Stimulated activated CD4-positive, alpha-beta T cell treated with anti-CD3 and anti-CD28 coated beads, Interleukin-2, amount 100 ng/mL, for 48 hours (primary cell): ENCODE data around the gene LCTL.
"Not testable (repeated sequence)": the region's sequence is repeated elsewhere in the genome, so short reads cannot be mapped to it uniquely, and the experiment has no call there.

Experiments used
- DNase-seq, 2 donors: peaks; one replicate each; pipeline ENCODE4 v3.0.0-alpha.2; 2020

LCTL gene

DNA sequence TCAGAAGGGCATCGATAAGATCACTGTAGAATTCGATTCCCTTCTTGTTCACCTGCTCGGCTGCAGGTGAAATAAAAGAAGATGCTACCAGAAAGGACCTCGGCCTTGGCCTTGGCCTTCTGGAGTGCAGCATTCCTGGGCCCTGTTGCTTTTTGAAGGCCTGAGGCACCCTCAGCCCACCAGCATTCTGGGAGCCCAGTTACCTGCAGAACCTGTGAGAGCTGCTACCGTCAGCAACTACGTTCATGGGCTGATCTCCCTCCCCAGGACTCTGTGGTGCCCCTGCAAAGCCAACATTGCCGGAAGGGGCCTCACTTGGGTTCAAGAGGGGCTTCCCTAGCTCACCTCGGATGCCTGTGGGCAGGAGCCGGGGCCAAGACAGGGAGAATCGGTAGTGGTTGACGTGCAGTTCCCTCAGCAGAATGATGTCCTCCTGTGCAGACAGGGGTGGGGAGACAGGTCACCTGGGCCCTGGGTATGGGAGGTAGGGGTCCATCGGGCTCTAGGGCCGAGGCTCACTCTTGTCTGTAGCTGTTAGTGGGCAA, 2.2 kb downstream of the LCTL start:
- DNase-seq = no peak

DNA sequence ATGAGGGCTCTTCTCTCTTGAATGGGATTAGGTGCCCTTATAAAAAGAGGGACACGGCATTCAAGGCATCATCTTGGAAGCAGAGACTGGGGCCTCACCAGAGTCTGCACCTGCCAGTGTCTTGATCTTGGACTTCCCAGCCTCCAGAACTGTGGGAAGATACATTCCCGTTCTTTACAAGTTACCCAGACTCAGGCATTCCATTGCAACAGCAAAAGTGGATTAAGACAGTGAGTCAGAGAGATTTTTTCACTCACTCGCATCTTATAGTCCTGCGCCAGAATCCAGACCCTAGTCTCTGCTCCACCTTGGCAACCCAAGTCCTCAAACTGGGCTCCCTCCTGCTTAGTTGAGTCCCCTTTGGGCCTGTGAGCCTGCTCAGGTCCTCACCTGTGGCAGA, 2.7 kb downstream of the LCTL start:
- no peak for DNase-seq

- no peak for DNase-seq
These were observed 4.8 kb downstream of the LCTL start for GRCh38 chr15:66560856-66561525.

GRCh38 chr15:66558271-66558670, 7.5 kb downstream of the LCTL start:
- DNase-seq = no peak

GRCh38 chr15:66555685-66556084, 10.1 kb downstream of the LCTL start:
- DNase-seq = no peak

DNA sequence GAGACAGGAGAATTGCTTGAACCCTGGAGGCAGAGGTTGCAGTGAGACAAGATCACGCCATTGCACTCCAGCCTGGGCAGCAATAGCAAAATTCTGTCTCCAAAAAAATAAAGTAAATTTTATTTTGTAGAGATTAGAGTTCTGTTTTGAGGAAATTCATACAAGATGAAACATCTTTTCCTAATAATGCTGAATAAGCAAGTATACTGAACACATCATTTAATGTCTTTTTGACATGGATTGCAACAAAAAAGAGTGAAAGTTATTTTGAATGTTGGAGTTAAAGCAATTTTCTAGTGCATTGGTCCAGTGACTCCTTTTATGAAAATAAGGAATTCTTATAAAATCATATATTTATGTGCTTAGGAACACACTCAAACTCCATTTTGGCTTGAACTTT, 20.5 kb downstream of the LCTL start:
- no peak for DNase-seq

DNA sequence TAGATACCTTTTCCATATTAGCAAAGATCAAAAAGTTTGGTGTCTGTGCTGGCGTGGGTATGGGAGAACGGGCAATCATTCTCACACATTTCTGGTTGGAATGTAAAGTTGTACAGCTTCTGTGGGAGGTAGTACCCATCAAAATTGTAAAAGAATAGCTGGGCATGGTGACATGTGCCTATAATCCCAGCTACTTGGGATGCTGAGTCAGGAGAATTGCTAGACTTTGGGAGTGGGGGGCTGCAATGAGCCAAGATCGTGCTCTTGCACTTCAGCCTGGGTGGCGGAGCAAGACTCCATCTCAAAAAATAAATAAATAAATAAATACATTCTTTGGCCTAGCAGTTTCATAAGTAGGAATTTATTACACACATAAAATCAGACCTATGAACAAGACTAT, 22.9 kb downstream of the LCTL start:
- DNase-seq = no peak

- no peak for DNase-seq
These were observed 30.7 kb downstream of the LCTL start for GRCh38 chr15:66535056-66535455.

- DNase-seq = no peak
These were observed 41.0 kb downstream of the LCTL start for GRCh38 chr15:66524838-66525237.

- no peak for DNase-seq
These were observed 41.9 kb downstream of the LCTL start for GRCh38 chr15:66523926-66524325.

DNA sequence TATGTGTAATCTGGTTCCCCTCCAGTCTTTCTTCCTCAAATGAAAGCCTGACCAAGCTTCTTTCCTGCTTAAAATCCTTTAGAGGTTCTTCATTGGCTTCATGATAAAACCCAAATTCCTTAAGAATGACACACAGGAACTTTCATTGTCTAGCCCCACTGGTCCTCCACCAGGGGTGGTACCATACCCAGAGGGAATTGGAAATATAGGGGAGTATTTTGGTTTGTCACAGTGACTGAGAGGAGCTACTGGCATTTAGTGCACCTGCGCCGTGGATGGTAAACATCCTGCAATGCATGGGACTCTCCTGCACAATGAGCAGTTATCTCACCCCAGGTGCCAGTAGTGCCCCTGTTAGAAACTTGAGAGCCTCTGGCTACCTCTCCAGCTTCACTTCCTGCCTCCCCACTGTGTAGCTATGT, 49.9 kb downstream of the LCTL start:
- DNase-seq = no peak

- DNase-seq = no peak
These were observed 51.2 kb downstream of the LCTL start for GRCh38 chr15:66514586-66514985.

DNA sequence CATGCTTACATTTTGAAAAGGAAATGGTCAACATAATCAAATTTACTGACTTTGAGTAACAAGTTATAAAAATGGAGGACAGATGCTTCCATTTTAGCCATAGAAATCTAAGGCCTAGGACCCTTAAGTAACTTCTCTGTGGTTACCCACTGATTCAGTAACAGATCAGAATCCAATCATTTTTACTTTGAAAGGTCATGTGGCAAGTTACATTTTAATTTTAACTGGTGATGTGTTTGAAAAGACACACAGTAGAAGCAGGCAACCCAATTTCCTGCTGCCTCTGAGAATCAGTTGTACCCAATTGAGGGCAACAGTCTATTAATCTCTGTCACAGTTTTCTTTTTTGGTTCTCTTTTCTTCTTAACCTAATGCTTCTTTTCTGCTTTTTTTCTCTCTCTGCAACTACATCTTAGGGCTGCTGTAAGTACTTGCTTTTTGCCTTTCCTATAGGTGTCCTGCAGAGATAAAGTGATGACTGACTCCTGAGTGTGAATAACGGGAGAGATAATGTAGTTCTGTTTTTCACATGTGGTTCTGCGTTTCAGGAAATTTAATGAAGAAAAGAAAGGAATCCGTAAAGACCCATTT, 57.4 kb downstream of the LCTL start:
- DNase-seq = no peak

DNA sequence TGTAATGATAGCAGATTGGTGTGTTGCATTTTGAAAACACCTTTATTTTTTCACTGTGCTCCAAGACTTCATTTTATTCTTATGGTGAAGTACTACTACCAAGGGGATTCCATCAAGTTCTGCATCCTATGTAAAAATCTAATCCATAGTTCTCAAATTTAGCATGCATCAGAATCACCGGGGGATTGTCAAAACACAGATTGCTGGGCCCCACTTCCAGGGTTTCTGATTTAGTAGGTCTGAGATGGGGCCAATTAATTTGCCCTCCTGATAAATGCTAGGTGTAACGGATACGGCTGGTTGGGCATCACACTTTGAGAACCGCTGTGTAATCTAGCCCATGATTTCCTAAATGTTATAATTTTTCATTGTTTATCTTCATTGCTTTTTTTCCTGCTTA, 60.0 kb downstream of the LCTL start:
- DNase-seq = no peak

DNA sequence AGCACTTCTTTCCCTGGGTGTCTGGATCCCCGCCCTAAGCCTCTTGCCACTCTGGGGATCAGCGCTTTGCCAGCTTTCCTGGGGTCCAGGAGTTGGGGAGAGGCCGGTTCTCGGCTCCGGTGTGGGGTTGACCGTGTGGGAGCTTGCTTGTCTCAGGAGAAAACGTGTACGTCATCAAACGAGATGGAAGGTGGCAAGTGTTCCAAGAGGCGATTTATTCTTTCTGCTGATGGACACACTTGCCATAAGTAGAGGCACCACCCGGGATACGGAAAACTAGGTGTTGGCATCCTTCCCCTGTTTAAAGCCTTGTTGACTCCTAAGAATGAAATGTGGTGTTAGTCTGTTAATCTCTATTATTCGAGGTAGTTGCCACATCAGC, 60.4 kb downstream of the LCTL start:
- no peak for DNase-seq

DNA sequence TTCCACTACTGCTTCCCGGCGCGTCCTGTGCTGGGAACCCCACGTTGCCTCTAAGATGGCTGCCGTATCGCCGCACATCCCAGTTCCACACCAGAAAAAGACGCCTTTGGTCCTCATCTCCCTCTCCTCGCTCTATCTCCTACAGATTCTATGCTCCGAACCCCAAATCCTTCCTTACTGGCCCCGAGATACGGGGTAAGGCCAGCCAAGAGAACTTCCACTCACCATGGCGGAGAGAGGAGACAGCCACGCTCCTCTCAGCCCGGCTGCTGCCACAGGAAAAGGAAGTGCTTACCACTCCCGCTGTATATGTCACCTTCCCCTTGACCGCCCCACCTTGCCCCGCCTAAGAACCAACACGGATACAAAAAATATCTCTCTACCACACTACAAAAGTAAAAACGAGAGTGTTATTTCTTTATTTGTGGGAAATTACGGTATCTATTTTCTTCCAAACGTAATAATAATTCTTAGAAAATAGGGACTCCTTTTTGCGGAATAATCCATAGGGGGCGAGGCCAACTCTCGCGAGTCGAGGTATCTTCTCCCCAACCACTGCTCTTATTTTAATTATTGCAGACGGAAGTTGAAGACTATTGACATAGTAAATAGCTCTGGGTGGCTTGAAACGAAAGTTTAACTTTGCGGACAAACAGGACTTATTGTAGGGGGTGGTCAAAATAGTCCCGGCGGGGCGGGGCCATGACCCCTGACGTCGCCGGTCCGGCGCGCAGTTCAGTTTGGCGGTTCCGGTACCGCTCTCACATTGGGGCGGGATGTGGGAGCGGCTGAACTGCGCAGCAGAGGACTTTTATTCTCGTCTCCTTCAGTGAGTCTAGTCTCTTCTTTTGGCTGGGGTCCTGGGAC, 61.0 kb downstream of the LCTL start, which contains the start of the genes RPL4 and ZWILCH:
RPL4 (minus strand) TSS at position 293 of the 867 bp plus-strand sequence; CDS start at position 228, 65 bp downstream.
ZWILCH (plus strand) TSS at position 764 of the 867 bp plus-strand sequence; CDS start at position 777, 13 bp downstream.
- peak; percentile 69 to 72 for DNase-seq

GRCh38 chr15:66503780-66504562, 61.8 kb downstream of the LCTL start:
- DNase-seq = no peak

GRCh38 chr15:66503041-66503648, 62.7 kb downstream of the LCTL start:
- not testable (repeated sequence) for DNase-seq

DNA sequence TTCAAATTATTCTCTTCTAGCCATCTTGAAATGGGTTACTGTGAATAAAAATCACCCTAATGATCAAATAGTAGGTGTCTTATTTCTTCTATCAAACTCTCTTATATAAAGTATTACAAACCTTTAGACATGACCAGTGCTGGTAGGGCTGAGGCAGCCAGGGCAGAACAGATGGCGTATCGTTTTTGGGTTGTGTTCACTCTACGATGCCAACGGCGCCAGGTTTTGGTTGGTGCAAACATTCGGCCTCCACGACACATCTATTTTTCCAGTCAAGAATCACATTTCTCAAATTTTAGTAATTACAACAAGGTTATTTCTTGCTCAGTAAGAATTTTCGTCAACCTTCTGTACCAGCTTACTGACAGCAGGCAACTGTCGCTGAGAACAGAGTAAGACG, 63.3 kb downstream of the LCTL start:
- no peak for DNase-seq

GRCh38 chr15:66500346-66500745, 65.5 kb downstream of the LCTL start:
- not testable (repeated sequence) for DNase-seq

DNA sequence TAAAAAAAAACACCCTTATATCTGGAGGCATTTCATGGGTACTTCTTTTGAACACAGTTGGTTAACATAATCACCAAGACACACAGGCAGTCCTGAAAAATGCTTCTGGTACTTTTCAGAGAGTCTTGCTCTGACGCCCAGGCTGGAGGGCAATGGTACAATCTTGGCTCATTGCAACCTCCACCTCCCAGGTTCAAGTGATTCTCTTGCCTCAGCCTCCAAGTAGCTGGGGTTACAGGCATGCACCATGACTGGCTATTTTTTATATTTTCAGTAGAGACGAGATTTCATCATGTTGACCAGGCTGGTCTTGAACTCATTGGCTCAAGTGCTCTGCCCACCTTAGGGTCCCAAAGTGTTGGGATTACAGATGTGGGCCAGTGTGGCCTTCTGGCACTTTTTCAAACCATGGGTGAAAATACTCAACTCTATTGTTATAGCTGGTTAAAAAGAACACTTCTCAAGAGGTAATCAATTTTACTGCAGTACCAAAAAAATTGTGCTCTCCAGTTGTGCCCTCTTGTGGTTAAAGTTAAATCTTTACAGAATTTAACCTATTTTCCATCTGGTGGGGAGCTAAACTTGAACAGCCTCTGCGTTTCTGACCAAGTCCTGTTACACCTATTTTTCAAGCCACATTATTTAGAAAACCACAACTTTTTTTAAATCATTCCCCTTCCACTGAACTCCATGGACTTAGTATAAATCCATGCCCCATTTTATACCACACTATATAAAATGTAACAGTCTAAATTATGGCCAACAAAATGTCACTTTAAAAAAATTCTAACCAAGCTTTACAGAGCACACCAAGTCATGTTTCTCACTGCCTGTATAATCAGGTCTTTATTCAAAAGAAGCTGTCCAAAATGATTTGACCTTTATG, 67.1 kb downstream of the LCTL start:
- DNase-seq = no peak
